GM23338 (cell line): Measurements from ENCODE around the gene PRPH2. TPM values are rescaled to one million over a fixed set of nuclear protein-coding genes. Genes with fewer than 3 reads are reported as not detected.

Experiments used
- ATAC-seq: fragments of 200-7000 bp; cut with Tn5 transposase; 3 replicates; pipeline ENCODE4 v1.9.1; 2020
- DNase-seq: peaks from one replicate; pipeline ENCODE4 v3.0.0-alpha.2; 2015; ENCODE audit warnings: low spot score
- H2AFZ ChIP-seq: fragments of 200-600 bp; sonication (generic); 2 replicates; pipeline ENCODE4 v1.8.0; 2016; ENCODE audit warnings: antibody characterized with exemption, mild to moderate bottlenecking, moderate library complexity
- H3F3A ChIP-seq: fragments of 200-600 bp; sonication (generic); replicated peaks from 2 replicates; pipeline ENCODE4 v1.8.0; 2017; ENCODE audit warnings: antibody characterized with exemption, mixed run types, low read depth
- H3K27ac ChIP-seq: fragments of 200-600 bp; sonication (generic); 2 replicates; pipeline ENCODE4 v1.6.1; 2016; ENCODE audit warnings: low read depth
- H3K27me3 ChIP-seq: fragments of 200-600 bp; sonication (generic); 2 replicates; pipeline ENCODE4 v1.8.0; 2016; ENCODE audit warnings: mild to moderate bottlenecking, mixed run types, moderate library complexity; ENCODE audit not compliant: insufficient read depth
- H3K36me3 ChIP-seq: fragments of 200-600 bp; sonication (generic); 2 replicates; pipeline ENCODE4 v1.8.0; 2016; ENCODE audit warnings: mild to moderate bottlenecking; ENCODE audit not compliant: insufficient read depth
- H3K4me1 ChIP-seq: fragments of 200-600 bp; sonication (generic); 2 replicates; pipeline ENCODE4 v1.8.0; 2016; ENCODE audit warnings: mild to moderate bottlenecking, moderate library complexity; ENCODE audit not compliant: insufficient read depth
- H3K4me2 ChIP-seq: fragments of 200-600 bp; sonication (generic); 2 replicates; pipeline ENCODE4 v1.7.1; 2017; ENCODE audit warnings: mixed run types
- H3K4me3 ChIP-seq: fragments of 200-600 bp; sonication (generic); 2 replicates; pipeline ENCODE4 v1.6.1; 2016; ENCODE audit warnings: mixed run types
- H3K79me2 ChIP-seq: fragments of 200-600 bp; sonication (generic); replicated peaks from 2 replicates; pipeline ENCODE4 v1.8.0; 2017; ENCODE audit warnings: mild to moderate bottlenecking; ENCODE audit not compliant: insufficient read depth
- H3K9me2 ChIP-seq: fragments of 200-600 bp; sonication (generic); 2 replicates; pipeline ENCODE4 v1.8.0; 2017; ENCODE audit not compliant: insufficient read depth
- H4K20me1 ChIP-seq: fragments of 200-600 bp; sonication (generic); replicated peaks from 2 replicates; pipeline ENCODE4 v1.8.0; 2017; ENCODE audit warnings: mild to moderate bottlenecking; ENCODE audit not compliant: insufficient read depth
- H3K27ac Mint-ChIP-seq: 2 replicates; pipeline ENCODE4 v1.8.0; 2020; ENCODE audit warnings: inconsistent platforms, mild to moderate bottlenecking, moderate library complexity, mixed read lengths
- H3K27me3 Mint-ChIP-seq: 3 replicates; pipeline ENCODE4 v1.8.0; 2022; ENCODE audit warnings: low read depth, mild to moderate bottlenecking, moderate library complexity, mixed read lengths, inconsistent platforms; ENCODE audit not compliant: insufficient read depth, poor library complexity
- H3K36me3 Mint-ChIP-seq: 3 replicates; pipeline ENCODE4 v1.8.0; 2021; ENCODE audit warnings: low read depth, mild to moderate bottlenecking, inconsistent platforms, moderate library complexity, mixed read lengths
- H3K4me1 Mint-ChIP-seq: 3 replicates; pipeline ENCODE4 v1.8.0; 2020; ENCODE audit warnings: mild to moderate bottlenecking, inconsistent platforms, mixed read lengths
- H3K4me3 Mint-ChIP-seq: 3 replicates; pipeline ENCODE4 v1.8.0; 2021; ENCODE audit warnings: moderate library complexity, mild to moderate bottlenecking, inconsistent platforms, mixed read lengths
- H3K9me3 Mint-ChIP-seq: 3 replicates; pipeline ENCODE4 v1.8.0; 2020; ENCODE audit warnings: moderate library complexity, mild to moderate bottlenecking, inconsistent platforms, mixed read lengths
- CREB1 ChIP-seq: fragments of 250-450 bp; sonication (Bioruptor Pico); IDR thresholded peaks from 2 replicates; pipeline ENCODE4 v1.5.0; 2020; ENCODE audit warnings: low read depth, mild to moderate bottlenecking, moderate library complexity
- CTCF ChIP-seq, 2 experiments: fragments of 200-600 bp in 1 of 2; sonication (generic) in 1 of 2; conservative IDR thresholded peaks; 2 replicates each; pipeline versions ENCODE4 v1.5.1 to v1.6.1; 2016 to 2017; ENCODE audit warnings: antibody characterized with exemption in 2 of 2, low read depth in 2 of 2, mild to moderate bottlenecking in 2 of 2, moderate library complexity in 1 of 2
- ETS1 ChIP-seq: IDR thresholded peaks from 2 replicates; pipeline ENCODE4 v1.6.1; 2016; ENCODE audit warnings: antibody characterized with exemption
- EZH2 ChIP-seq: fragments of 200-600 bp; sonication (generic); IDR thresholded peaks from one replicate; pipeline ENCODE4 v1.8.0; 2017; ENCODE audit warnings: antibody characterized with exemption, mild to moderate bottlenecking, low read depth; ENCODE audit not compliant: unreplicated experiment
- EZH2phosphoT487 ChIP-seq: fragments of 200-600 bp; sonication (generic); IDR thresholded peaks from one replicate; pipeline ENCODE4 v1.8.1; 2018; ENCODE audit warnings: antibody characterized with exemption; ENCODE audit not compliant: unreplicated experiment
- JUNB ChIP-seq: IDR thresholded peaks from one replicate; pipeline ENCODE4 v1.6.1; 2016; ENCODE audit warnings: antibody characterized with exemption; ENCODE audit not compliant: unreplicated experiment
- NANOG ChIP-seq: IDR thresholded peaks from 2 replicates; pipeline ENCODE4 v1.6.1; 2016; ENCODE audit warnings: antibody characterized with exemption, borderline replicate concordance
- POLR2AphosphoS5 ChIP-seq: IDR thresholded peaks from 2 replicates; pipeline ENCODE4 v1.6.1; 2016; ENCODE audit warnings: antibody characterized with exemption, low read depth
- REST ChIP-seq: IDR thresholded peaks from one replicate; pipeline ENCODE4 v1.6.1; 2018; ENCODE audit warnings: antibody characterized with exemption; ENCODE audit not compliant: unreplicated experiment
- STAT1 ChIP-seq: IDR thresholded peaks from one replicate; pipeline ENCODE4 v1.6.1; 2016; ENCODE audit warnings: antibody characterized with exemption; ENCODE audit not compliant: unreplicated experiment
- ZNF114 ChIP-seq: fragments of 250-450 bp; sonication (Bioruptor Pico); IDR thresholded peaks from 2 replicates; pipeline ENCODE4 v1.5.0; 2020; ENCODE audit warnings: mild to moderate bottlenecking, moderate library complexity
- ZNF331 ChIP-seq: fragments of 250-450 bp; sonication (Bioruptor Pico); IDR thresholded peaks from 2 replicates; pipeline ENCODE4 v1.5.0; 2020; ENCODE audit warnings: low read depth, mild to moderate bottlenecking, moderate library complexity
- ZNF462 ChIP-seq: fragments of 250-450 bp; sonication (Bioruptor Pico); IDR thresholded peaks from 2 replicates; pipeline ENCODE4 v1.5.0; 2020; ENCODE audit warnings: mild to moderate bottlenecking, moderate library complexity
- polyA plus RNA-seq: library from polyadenylated mRNA; unstranded; fragments of >200 nt; fragmentation: Nextera tagmentation; extraction: Ambion mirVana; gene quantifications from 2 replicates; pipeline ENCODE4 v1.2.1, GENCODE V29; 2016
- total RNA-seq: library from RNA; depleted of rRNA; stranded (reverse); fragments of >200 nt; shearing (Covaris generic); gene quantifications from 2 replicates; pipeline ENCODE4 v1.2.3, GENCODE V29; 2014

The PRPH2 gene
- total and polyA plus RNA-seq, 2 experiments from 2014 or later: 0.50 to 0.52 TPM

GRCh38 chr6:42727627-42728026 is 5.2 kb upstream of the PRPH2 start:
- H3K9me3 Mint-ChIP-seq: no peaks in the 10 kb centered on the region
- no peak overlapping the region for H3K4me2 ChIP-seq
- H3K4me3 ChIP-seq: no peak overlapping the region

More at GRCh38 chr6:42727627-42728026, 5.2 kb upstream of the PRPH2 start:
- Mint-ChIP-seq H3K36me3 (no peaks in the 10 kb centered on the region), H3K4me3 (no peak overlapping the region), H3K4me1 (peaks cover 4% of the 10 kb centered on the region), H3K27me3 (peaks cover 12% of the 10 kb centered on the region), H3K27ac (no peak overlapping the region)
- no peak overlapping the region for H2AFZ ChIP-seq
- H3K27ac ChIP-seq: no peak overlapping the region
- H3K36me3 ChIP-seq: no peaks in the 10 kb centered on the region
- H3K9me2 ChIP-seq: no peaks in the 10 kb centered on the region
- no peaks in the 10 kb centered on the region for H3F3A ChIP-seq
- DNase-seq (no peak), ATAC-seq (no peak)
- H3K27me3 ChIP-seq: no peaks in the 10 kb centered on the region
- H3K79me2 ChIP-seq: no peaks in the 10 kb centered on the region
- H3K4me1 ChIP-seq: no peaks in the 10 kb centered on the region
- TF ChIP-seq STAT1: no peak
- TF ChIP-seq EZH2: no peak
- no peak for TF ChIP-seq REST
- no peak for TF ChIP-seq JUNB
- TF ChIP-seq CREB1: no peak
- no peak for TF ChIP-seq ZNF331
- TF ChIP-seq ZNF462 (CRISPR knock-in tag): no peak
- TF ChIP-seq ETS1: no peak
- TF ChIP-seq POLR2AphosphoS5: no peak
- no peak for TF ChIP-seq EZH2phosphoT487
- no peak for TF ChIP-seq CTCF (conservative IDR thresholded peaks at IDR 0.05; ENCODE audit: low read depth in 2 of 2)
- no peak for TF ChIP-seq NANOG
- TF ChIP-seq ZNF114 (CRISPR knock-in tag): no peak
- no peaks in the 10 kb centered on the region for H4K20me1 ChIP-seq
